ENCODE measurements around the gene PIM1.
A peak's percentile ranks its signal among the peaks of the same experiment; 100 is the strongest.
"Not testable (repeated sequence)": the region's sequence is repeated elsewhere in the genome, so short reads cannot be mapped to it uniquely, and the experiment has no call there.

PIM1 gene

GRCh38 chr6:37194886-37195285 lies 24.9 kb downstream of the PIM1 start:
- DNase-seq, result not testable (repeated sequence)

- not testable (repeated sequence) for DNase-seq
These were observed 26.5 kb downstream of the PIM1 start for GRCh38 chr6:37196451-37196850.

GRCh38 chr6:37200085-37200484 lies 30.1 kb downstream of the PIM1 start:
- DNase-seq, result no peak

- DNase-seq, result no peak
These were observed 31.8 kb downstream of the PIM1 start for GRCh38 chr6:37201726-37202125.

- no peak for DNase-seq
These were observed 33.0 kb downstream of the PIM1 start for GRCh38 chr6:37202788-37203491.

- no peak for DNase-seq
These were observed 34.2 kb downstream of the PIM1 start for GRCh38 chr6:37204014-37204751.

GRCh38 chr6:37205175-37205996 lies 35.4 kb downstream of the PIM1 start:
- no peak for DNase-seq

- no peak for DNase-seq
These were observed 36.0 kb downstream of the PIM1 start for GRCh38 chr6:37205997-37206340.

- no peak for DNase-seq
These were observed 36.7 kb downstream of the PIM1 start for GRCh38 chr6:37206622-37207021.

- DNase-seq, result peak; percentile 82 to 86
These were observed 38.0 kb downstream of the PIM1 start for GRCh38 chr6:37207903-37208456.

GRCh38 chr6:37208793-37209192 lies 38.8 kb downstream of the PIM1 start:
- DNase-seq, result no peak

- peak in 1 of 2 experiments; percentile 48 for DNase-seq
These were observed 39.7 kb downstream of the PIM1 start for GRCh38 chr6:37209461-37210205.

GRCh38 chr6:37210313-37210968 lies 40.5 kb downstream of the PIM1 start:
- peak; percentile 64 to 68 for DNase-seq

- DNase-seq, result no peak
These were observed 42.3 kb downstream of the PIM1 start for GRCh38 chr6:37212268-37212667.

- DNase-seq, result no peak
These were observed 48.1 kb downstream of the PIM1 start for GRCh38 chr6:37218061-37218460.

- DNase-seq, result no peak
These were observed 48.6 kb downstream of the PIM1 start for GRCh38 chr6:37218511-37218910.

- no peak for DNase-seq
These were observed 51.7 kb downstream of the PIM1 start for GRCh38 chr6:37221585-37222124.

- DNase-seq, result peak; percentile 54 to 61
These were observed 52.4 kb downstream of the PIM1 start for GRCh38 chr6:37222125-37222967.

GRCh38 chr6:37222992-37223391 lies 53.0 kb downstream of the PIM1 start:
- DNase-seq, result no peak

Data from stimulated activated CD4-positive, alpha-beta T cell treated with anti-CD3 and anti-CD28 coated beads, Interleukin-4, amount 100 ng/mL, for 4 hours (primary cell).